22Rv1 (cell line): Measurements from ENCODE around the gene PAMR1.

ENCODE experiments used
- ZFX ChIP-seq: fragments of 450-650 bp; IDR thresholded peaks from 2 replicates; pipeline ENCODE4 v1.6.1; 2017; ENCODE audit warnings: antibody characterized with exemption, borderline replicate concordance
- TF ChIP-seq, protein P1 (sequence below): fragments of 450-650 bp; IDR thresholded peaks from 2 replicates; pipeline ENCODE4 v1.5.1; 2017; ENCODE audit warnings: mild to moderate bottlenecking

DNA sequence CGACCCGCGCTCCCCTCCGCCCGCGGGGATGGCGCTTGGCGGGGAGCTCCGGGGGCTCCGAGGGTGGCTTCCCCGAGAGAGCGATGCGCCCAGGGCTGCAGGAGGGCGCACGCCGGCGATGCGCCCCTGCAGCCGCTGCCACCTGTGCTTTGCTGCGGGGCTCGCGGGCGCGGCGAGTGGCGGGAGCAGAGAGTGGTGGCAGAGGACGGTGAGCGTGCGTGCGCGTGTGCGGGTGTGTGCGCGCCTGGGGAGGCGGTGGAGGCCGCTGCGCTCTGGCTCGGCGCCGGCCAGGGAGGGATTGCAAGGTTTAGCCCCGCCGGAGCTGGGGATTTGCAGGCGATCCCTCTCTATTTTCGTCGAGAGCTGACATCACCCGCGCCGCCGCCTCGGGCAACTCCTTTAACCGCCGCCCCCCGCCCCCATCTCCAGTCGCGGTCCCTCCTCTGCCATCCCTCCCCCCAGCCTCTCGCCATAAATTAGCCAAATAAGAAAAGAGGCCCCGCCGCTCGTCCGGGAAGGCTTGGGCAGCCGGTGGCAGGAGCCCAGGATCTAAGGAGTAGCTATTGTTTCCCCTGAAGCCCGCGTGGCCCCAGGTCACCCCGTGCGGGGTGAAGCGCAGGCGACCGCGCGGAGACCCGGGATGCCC, 106.1 kb downstream of the PAMR1 start, which contains the start of gene SLC1A2:
- TF ChIP-seq, protein P1, sequence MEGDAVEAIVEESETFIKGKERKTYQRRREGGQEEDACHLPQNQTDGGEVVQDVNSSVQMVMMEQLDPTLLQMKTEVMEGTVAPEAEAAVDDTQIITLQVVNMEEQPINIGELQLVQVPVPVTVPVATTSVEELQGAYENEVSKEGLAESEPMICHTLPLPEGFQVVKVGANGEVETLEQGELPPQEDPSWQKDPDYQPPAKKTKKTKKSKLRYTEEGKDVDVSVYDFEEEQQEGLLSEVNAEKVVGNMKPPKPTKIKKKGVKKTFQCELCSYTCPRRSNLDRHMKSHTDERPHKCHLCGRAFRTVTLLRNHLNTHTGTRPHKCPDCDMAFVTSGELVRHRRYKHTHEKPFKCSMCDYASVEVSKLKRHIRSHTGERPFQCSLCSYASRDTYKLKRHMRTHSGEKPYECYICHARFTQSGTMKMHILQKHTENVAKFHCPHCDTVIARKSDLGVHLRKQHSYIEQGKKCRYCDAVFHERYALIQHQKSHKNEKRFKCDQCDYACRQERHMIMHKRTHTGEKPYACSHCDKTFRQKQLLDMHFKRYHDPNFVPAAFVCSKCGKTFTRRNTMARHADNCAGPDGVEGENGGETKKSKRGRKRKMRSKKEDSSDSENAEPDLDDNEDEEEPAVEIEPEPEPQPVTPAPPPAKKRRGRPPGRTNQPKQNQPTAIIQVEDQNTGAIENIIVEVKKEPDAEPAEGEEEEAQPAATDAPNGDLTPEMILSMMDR: peak; percentile 37
- no peak for TF ChIP-seq ZFX
